A172 (cell line): ENCODE results near the gene SNAP25. TPM values are rescaled to one million over a fixed set of nuclear protein-coding genes. Genes with fewer than 3 reads are reported as not detected.

ENCODE experiments used
- DNase-seq: peaks from one replicate; pipeline ENCODE4 v3.0.0-alpha.2; 2015; ENCODE audit warnings: low spot score
- total RNA-seq: library from RNA; depleted of rRNA; stranded (reverse); fragments of >200 nt; shearing (Covaris generic); gene quantifications from 2 replicates; pipeline ENCODE4 v1.2.3, GENCODE V29; 2014

Gene SNAP25
- total RNA-seq, 1 experiment from 2014 or later, result 0.12 TPM

DNA sequence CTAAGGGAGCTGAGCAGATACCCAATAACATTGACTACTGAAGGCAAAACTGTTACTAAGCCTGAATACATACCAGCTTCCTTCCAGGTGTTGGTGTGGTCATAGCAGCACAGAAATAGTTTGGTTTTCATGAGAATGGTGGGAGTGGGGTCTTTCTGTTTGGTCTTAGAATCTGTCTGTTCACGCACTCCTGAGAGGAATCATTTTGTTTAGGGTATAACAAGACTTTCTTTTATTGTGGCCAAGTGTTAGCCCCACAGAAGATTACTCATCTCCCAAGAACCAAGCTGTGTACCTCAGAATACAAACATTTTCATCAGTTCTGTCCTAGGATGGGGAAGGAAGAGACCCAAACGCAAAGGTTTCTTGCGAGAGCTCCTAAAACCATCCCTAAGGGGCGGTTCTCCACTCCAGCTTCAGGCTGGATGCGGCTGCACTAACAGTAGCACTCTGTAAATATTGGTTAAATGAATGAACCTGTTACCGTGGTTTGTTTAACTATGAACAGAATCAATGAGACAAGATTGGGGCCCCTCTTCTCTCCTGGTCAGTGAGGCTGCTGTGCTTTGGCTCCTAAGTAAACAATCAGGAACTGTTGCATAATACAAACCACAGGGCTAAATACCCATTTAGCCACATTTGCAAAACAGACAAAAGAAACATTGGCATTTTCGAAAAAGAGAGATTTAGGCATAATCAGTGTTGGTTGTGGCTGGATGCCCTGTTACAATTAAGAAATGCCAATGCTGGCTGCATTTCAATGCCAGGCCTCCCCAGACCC is 44.9 kb downstream of the SNAP25 start:
- DNase-seq, result no peak

- no peak for DNase-seq
These were observed 45.5 kb downstream of the SNAP25 start for GRCh38 chr20:10264166-10264558.

GRCh38 chr20:10268636-10269035 is 50.0 kb downstream of the SNAP25 start:
- no peak for DNase-seq

DNA sequence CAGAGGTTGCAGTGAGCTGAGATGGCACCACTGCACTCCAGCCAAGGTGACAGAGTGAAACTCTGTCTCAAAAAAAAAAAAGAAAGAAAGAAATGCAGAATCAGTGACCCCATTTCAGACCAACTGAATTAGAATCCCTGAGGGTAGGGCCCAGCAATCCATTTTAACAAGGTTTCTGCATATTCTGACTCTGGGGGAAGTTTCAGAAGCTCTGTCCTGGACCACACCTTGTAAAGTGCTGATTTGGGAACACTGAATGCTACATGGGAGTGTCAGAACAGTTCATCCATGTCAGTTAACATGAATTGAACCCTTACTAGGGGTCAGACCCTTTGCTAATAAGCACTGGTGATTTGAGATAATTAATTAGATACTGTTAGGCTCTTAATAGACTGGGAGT is 52.0 kb downstream of the SNAP25 start:
- DNase-seq, result no peak

- no peak for DNase-seq
These were observed 53.0 kb downstream of the SNAP25 start for GRCh38 chr20:10271494-10272219.

- no peak for DNase-seq
These were observed 58.4 kb downstream of the SNAP25 start for GRCh38 chr20:10276878-10277580.

DNA sequence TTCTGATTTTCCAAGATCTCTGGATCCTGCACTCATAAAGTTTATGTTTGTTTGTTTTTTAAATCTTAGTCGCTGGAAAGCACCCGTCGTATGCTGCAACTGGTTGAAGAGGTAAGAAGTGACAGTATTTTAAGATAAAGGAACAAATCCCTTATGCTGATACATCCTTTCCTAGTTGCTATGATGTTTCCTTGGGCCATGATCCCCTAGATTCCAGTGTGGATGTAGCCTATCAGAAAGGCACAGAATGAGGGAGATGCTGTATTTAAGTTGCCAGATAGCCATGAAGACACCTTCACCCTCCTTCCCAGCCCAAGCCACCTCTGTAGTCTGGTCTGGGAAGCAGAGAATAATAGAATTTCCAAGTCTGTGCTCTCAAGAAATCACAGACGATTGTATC is 59.0 kb downstream of the SNAP25 start:
- no peak for DNase-seq

GRCh38 chr20:10278412-10278811 is 59.8 kb downstream of the SNAP25 start:
- no peak for DNase-seq

GRCh38 chr20:10280018-10280908 is 61.6 kb downstream of the SNAP25 start:
- no peak for DNase-seq

- no peak for DNase-seq
These were observed 63.3 kb downstream of the SNAP25 start for GRCh38 chr20:10281911-10282310.

- peak; percentile 31 for DNase-seq
These were observed 64.4 kb downstream of the SNAP25 start for GRCh38 chr20:10282979-10283456.

DNA sequence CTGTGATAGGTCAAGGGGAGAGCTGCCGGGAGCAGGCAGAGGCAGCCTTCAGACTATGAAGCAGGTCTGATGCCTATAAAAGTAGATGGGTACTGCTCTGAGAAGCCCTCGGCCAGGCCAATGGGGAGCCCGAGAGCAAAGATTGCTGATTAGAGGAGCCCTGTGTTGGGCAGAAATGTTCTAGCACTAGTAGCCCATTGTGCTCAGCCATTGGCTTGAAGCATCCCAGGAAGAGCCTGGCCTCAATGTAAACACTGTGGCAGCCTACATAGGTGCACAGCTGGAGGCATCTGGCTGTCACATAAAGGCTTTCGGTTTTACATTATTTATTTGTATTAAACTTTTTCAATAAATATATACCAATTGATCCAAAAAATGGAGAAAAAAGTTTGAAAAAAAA is 67.7 kb downstream of the SNAP25 start:
- DNase-seq, result no peak

DNA sequence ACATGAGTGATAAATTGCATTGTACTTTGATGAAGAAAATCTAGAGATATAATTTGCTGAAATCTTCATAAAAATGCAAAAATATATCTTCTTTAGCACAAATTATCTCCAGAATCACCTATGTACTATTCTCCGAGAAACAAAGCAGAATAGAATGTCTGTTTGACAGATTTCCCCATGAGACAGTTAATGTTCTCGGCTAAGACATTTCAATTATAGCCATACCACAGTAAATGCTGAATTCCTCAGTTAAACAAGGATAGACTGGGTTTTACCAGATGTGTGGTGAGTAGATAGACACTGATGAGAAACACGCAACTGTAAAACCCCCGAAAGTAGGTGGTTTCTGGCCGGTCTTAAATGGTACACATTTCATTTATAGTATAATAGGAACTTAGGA is 69.8 kb downstream of the SNAP25 start:
- no peak for DNase-seq

GRCh38 chr20:10288954-10289646 is 70.5 kb downstream of the SNAP25 start:
- DNase-seq, result peak; percentile 22

GRCh38 chr20:10291568-10292248 is 73.1 kb downstream of the SNAP25 start:
- DNase-seq, result no peak

GRCh38 chr20:10297223-10297622 is 78.6 kb downstream of the SNAP25 start:
- no peak for DNase-seq

DNA sequence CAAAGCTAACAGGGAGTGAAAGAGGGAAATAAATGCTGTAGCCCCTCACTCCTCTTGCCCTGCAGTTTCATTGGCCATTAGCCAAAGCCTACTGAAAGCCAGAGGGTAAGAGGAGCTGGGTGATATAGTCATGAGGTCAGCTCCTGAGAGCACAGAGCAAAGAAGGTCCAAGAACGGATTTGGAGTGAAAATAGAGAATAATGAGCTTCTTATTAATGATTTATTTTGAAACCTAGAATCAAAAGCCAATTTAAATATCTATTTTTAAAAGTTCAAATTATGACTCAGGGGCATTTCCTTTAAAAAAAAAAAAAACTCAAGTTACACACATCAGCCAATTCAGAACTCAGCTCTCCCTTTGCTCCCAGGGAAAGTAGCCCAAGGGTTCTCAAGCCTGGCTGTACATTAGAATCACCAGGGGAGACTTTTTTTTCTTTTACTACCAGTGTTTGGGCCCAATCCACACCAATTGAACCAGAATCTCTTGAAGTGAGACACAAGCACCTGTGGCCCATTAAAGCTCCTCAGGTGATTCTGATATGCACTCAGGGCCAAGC is 79.1 kb downstream of the SNAP25 start:
- no peak for DNase-seq

DNA sequence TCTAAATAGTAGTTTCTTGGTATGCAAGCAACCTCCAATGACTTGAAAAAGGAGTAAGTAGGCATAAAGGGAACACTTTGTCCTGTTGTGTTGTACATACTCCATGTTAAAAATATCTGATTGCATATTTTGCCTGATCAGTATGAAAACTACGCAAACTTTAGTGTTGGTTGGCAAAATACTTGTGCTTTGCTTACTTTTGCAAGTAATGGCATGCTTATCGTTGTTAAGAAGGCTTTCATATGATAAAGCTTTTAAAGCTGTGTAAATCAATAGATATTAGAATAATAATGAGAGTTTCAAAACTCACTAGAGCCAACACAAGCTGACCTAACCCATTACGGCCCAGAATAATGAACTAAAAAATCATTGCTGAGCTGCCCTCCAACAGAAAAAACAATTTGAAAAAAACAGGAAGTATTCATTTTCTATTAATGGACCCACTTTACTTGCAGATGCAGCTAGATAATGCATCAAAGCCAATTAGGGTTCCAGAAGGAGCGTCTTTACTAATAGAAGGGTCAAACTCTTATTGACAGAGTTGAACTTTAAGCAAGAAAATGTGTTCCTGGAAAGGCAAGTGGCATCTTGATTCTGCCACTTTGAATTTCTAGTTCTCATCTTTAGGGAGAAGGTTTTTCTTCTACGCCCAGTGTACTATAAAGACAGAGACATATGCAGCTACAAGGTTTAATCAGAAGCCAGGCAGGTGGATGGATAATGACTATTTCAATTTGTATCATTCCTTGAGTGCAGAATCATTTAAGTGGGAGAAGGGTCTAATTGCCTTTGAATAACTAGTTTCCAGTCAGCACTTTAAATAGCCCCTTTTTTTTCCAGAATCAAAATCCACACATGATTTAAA is 82.2 kb downstream of the SNAP25 start:
- DNase-seq, result no peak

DNA sequence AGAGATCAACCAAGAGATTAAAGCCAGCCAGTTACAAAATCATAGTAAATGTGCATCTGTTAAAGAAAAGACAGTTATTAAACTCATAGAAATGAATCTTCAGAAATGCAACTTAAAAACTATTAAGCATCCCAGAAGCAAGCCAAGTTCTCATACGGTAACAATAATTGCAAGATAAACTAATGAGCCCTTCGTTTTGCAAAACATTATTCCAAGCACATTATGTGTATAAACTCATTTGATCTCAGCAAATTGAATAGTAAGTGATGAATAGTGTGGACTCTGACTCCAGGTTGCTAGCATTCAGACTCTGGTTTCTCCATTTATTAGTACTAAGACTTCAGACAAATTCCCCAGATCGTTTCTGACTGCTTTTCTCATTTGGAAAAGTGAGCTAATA is 85.2 kb downstream of the SNAP25 start:
- no peak for DNase-seq
